Activated naive CD4-positive, alpha-beta T cell treated with anti-CD3 and anti-CD28 coated beads, Interleukin-2, amount 50 U/mL, for 24 hours (primary cell): ENCODE measurements around the gene COMMD4.
"Not testable (repeated sequence)": the region's sequence is repeated elsewhere in the genome, so short reads cannot be mapped to it uniquely, and the experiment has no call there.

Experiments used
- H3K27ac Mint-ChIP-seq: one replicate; pipeline ENCODE4 v1.8.0; 2021; ENCODE audit warnings: mild to moderate bottlenecking, mixed read lengths
- H3K27me3 Mint-ChIP-seq: one replicate; pipeline ENCODE4 v1.8.0; 2021; ENCODE audit warnings: mixed read lengths
- H3K36me3 Mint-ChIP-seq: one replicate; pipeline ENCODE4 v1.8.0; 2021; ENCODE audit warnings: mixed read lengths
- H3K4me1 Mint-ChIP-seq: one replicate; pipeline ENCODE4 v1.8.0; 2021; ENCODE audit warnings: mixed read lengths
- H3K4me3 Mint-ChIP-seq: one replicate; pipeline ENCODE4 v1.8.0; 2021; ENCODE audit warnings: mild to moderate bottlenecking, mixed read lengths
- H3K9me3 Mint-ChIP-seq: one replicate; pipeline ENCODE4 v1.8.0; 2021; ENCODE audit warnings: mixed read lengths

COMMD4 gene

DNA sequence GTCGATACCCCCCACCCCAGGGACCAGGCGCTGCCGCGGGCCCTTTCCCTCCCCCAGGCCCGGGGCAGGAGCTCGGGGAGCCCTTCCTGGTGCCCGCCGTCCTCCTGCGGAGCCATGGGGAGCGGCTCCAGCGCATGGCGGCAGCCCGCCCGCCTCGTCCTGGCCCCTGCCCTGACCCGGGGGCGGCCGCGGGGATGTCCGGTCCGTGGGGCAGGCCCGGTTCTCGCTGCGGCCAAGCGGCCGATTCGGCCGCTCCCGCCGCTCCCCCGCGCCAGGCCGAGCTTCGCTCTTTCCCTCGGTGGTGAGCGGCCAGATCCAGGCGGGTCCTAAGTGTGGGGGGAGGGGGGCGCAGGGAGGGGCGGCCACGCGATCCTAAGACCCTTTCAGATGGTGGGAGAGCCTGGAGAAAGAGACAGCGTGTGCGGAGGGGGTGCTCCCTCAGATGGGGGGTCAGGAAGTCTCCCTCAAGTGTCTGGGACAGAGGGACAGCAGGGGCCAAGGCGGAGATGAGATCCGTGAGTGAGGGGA is 12.2 kb downstream of the COMMD4 start:
- H3K4me1 Mint-ChIP-seq = peaks cover 36% of the 10 kb centered on the region
- H3K9me3 Mint-ChIP-seq = peaks cover 5% of the 10 kb centered on the region
- peak overlapping the region; percentile 44 for H3K4me3 Mint-ChIP-seq
- H3K36me3 Mint-ChIP-seq = peaks cover 4% of the 10 kb centered on the region
- no peaks in the 10 kb centered on the region for H3K27me3 Mint-ChIP-seq
- no peak overlapping the region for H3K27ac Mint-ChIP-seq

DNA sequence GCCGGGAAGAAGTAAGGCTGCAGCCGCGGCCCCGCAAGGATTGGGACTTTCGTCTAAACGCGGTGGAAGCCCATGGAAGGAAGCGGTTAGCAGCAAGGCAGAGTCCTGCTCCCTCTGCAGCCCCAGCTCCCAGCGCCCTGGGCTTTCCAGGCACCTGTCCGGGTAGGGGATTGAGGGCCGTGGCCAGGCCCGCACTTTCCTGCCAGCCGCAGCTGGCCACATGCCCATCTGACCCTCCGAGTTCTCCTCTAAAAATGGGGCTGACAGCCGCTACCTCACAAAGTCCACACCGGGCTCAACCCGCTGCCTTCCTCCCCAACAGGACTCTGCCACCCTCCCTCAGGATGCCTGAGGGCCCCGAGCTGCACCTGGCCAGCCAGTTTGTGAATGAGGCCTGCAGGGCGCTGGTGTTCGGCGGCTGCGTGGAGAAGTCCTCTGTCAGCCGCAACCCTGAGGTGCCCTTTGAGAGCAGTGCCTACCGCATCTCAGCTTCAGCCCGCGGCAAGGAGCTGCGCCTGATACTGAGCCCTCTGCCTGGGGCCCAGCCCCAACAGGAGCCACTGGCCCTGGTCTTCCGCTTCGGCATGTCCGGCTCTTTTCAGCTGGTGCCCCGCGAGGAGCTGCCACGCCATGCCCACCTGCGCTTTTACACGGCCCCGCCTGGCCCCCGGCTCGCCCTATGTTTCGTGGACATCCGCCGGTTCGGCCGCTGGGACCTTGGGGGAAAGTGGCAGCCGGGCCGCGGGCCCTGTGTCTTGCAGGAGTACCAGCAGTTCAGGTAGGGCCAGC is 12.9 kb downstream of the COMMD4 start:
- peaks cover 5% of the 10 kb centered on the region for H3K9me3 Mint-ChIP-seq
- H3K4me3 Mint-ChIP-seq = peak overlapping the region; percentile 73
- H3K4me1 Mint-ChIP-seq = peaks cover 36% of the 10 kb centered on the region
- H3K36me3 Mint-ChIP-seq = peaks cover 4% of the 10 kb centered on the region
- H3K27ac Mint-ChIP-seq = peak overlapping the region; percentile 30
- no peaks in the 10 kb centered on the region for H3K27me3 Mint-ChIP-seq

- H3K4me1 Mint-ChIP-seq = peaks cover 36% of the 10 kb centered on the region
- H3K36me3 Mint-ChIP-seq = not testable (repeated sequence)
These were observed 13.4 kb downstream of the COMMD4 start for GRCh38 chr15:75349351-75349669.

GRCh38 chr15:75349851-75350588 is 14.2 kb downstream of the COMMD4 start:
- Mint-ChIP-seq H3K36me3 (peaks cover 4% of the 10 kb centered on the region), H3K27me3 (no peaks in the 10 kb centered on the region), H3K9me3 (peaks cover 5% of the 10 kb centered on the region), H3K27ac (peak overlapping the region; percentile 83), H3K4me1 (peaks cover 36% of the 10 kb centered on the region), H3K4me3 (peak overlapping the region; percentile 61)

More at GRCh38 chr15:75349351-75349669, 13.4 kb downstream of the COMMD4 start:
- not testable (repeated sequence) for H3K27me3 Mint-ChIP-seq, H3K9me3 Mint-ChIP-seq, H3K4me3 Mint-ChIP-seq
- H3K27ac Mint-ChIP-seq = peak overlapping the region; percentile 83

- Mint-ChIP-seq H3K27ac (peak overlapping the region; percentile 12), H3K4me3 (no peak overlapping the region), H3K36me3 (peaks cover 4% of the 10 kb centered on the region), H3K4me1 (peaks cover 31% of the 10 kb centered on the region), H3K27me3 (no peaks in the 10 kb centered on the region), H3K9me3 (peaks cover 5% of the 10 kb centered on the region)
These were observed 14.9 kb downstream of the COMMD4 start for GRCh38 chr15:75350601-75351361.

DNA sequence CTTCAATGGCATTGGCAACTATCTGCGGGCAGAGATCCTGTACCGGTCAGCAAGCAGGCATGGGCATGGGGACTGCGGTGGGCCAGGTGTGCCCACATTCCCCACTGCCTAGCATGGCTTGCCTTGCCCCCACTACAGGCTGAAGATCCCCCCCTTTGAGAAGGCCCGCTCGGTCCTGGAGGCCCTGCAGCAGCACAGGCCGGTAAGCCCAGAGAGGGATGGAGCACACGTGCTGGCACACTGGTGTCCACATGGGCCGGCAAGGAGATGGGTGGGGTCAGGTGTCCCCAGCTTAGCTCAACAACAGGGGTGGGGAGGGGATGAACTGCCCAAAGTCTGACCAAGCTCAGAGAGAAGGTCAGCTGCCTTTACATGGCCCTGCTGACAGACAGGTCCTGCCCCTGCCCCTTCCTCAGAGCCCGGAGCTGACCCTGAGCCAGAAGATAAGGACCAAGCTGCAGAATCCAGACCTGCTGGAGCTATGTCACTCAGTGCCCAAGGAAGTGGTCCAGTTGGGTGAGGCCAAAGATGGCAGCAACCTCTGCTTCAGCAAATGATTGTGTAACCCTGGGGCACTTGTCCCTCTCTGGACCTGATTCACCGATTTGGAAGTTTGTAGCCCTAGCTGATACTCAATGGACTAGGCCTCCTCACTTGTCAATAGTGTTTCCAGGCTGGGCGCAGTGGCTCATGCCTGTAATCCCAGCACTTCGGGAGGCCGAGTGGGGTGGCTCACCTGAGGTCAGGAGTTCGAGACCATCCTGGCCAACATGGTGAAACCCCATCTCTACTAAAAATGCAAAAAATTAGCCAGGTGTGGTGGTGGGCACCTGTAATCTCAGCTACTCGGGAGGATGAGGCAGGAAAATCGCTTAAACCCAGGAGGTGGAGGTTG is 16.6 kb downstream of the COMMD4 start:
- Mint-ChIP-seq H3K27ac (no peak overlapping the region), H3K4me1 (peaks cover 23% of the 10 kb centered on the region), H3K9me3 (peaks cover 5% of the 10 kb centered on the region), H3K36me3 (peaks cover 4% of the 10 kb centered on the region), H3K27me3 (no peaks in the 10 kb centered on the region), H3K4me3 (no peak overlapping the region)

GRCh38 chr15:75353604-75354003 is 17.7 kb downstream of the COMMD4 start:
- H3K27ac Mint-ChIP-seq = no peak overlapping the region

GRCh38 chr15:75354454-75354853 is 18.6 kb downstream of the COMMD4 start:
- H3K36me3 Mint-ChIP-seq = peaks cover 4% of the 10 kb centered on the region
- no peak overlapping the region for H3K27ac Mint-ChIP-seq
- H3K4me1 Mint-ChIP-seq = peaks cover 17% of the 10 kb centered on the region

More at GRCh38 chr15:75353604-75354003, 17.7 kb downstream of the COMMD4 start:
- H3K27me3 Mint-ChIP-seq = no peaks in the 10 kb centered on the region
- H3K4me3 Mint-ChIP-seq = no peak overlapping the region
- H3K4me1 Mint-ChIP-seq = peaks cover 23% of the 10 kb centered on the region
- H3K36me3 Mint-ChIP-seq = peaks cover 4% of the 10 kb centered on the region
- peaks cover 5% of the 10 kb centered on the region for H3K9me3 Mint-ChIP-seq

DNA sequence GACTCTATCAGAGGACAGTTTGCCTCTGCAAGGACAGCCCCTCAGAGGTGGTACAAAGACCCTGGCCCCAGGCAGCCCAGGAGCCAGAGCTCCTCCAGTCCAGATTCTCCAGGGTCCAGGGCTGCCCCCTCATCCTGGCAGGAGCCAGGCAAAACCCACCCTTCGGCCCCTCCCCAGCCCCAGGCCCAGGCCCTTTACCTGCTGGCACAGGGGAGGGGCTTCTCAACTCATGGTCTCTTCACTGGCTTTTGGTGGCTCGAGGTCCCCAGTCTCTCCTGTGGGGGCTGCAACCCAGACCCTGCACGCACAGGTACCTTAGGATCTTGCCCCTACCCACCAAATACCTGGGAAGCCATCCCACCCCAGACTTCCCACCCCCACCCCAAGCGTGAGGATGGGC is 19.5 kb downstream of the COMMD4 start:
- H3K4me3 Mint-ChIP-seq = no peak overlapping the region
- no peak overlapping the region for H3K27ac Mint-ChIP-seq
- H3K9me3 Mint-ChIP-seq = no peaks in the 10 kb centered on the region
- no peaks in the 10 kb centered on the region for H3K27me3 Mint-ChIP-seq
- H3K36me3 Mint-ChIP-seq = no peaks in the 10 kb centered on the region
- H3K4me1 Mint-ChIP-seq = peaks cover 8% of the 10 kb centered on the region

More at GRCh38 chr15:75354454-75354853, 18.6 kb downstream of the COMMD4 start:
- peaks cover 5% of the 10 kb centered on the region for H3K9me3 Mint-ChIP-seq
- no peak overlapping the region for H3K4me3 Mint-ChIP-seq
- H3K27me3 Mint-ChIP-seq = no peaks in the 10 kb centered on the region

DNA sequence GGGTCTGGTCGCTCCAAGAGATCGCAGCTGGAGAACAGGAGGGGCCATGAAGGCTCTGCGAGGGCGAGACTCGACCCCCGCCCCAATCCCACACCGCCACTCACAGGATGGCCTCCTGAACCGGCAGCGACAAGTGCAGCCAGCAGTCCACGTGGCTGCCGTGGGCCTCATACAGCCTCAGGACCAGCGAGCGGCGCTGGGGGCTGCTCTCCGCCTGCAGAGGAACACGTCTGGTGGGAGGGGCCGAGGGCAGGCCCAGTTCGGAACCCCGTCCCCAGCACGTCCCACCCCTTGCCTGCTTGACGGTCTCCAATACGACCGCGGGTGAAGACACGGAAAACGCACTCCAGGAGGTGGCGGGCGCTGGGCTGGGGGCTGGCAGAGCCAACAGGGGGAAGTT is 20.1 kb downstream of the COMMD4 start:
- Mint-ChIP-seq H3K4me1 (peaks cover 1% of the 10 kb centered on the region), H3K36me3 (no peaks in the 10 kb centered on the region), H3K27ac (no peak overlapping the region), H3K27me3 (no peaks in the 10 kb centered on the region), H3K9me3 (no peaks in the 10 kb centered on the region), H3K4me3 (no peak overlapping the region)

- H3K4me1 Mint-ChIP-seq = no peaks in the 10 kb centered on the region
- no peaks in the 10 kb centered on the region for H3K27me3 Mint-ChIP-seq
- H3K9me3 Mint-ChIP-seq = no peaks in the 10 kb centered on the region
- no peak overlapping the region for H3K27ac Mint-ChIP-seq
- H3K4me3 Mint-ChIP-seq = no peak overlapping the region
- peaks cover 2% of the 10 kb centered on the region for H3K36me3 Mint-ChIP-seq
These were observed 20.7 kb downstream of the COMMD4 start for GRCh38 chr15:75356517-75356916.

- Mint-ChIP-seq H3K4me3 (no peak overlapping the region), H3K9me3 (no peaks in the 10 kb centered on the region), H3K27ac (no peak overlapping the region), H3K4me1 (no peaks in the 10 kb centered on the region), H3K27me3 (no peaks in the 10 kb centered on the region), H3K36me3 (peaks cover 2% of the 10 kb centered on the region)
These were observed 22.3 kb downstream of the COMMD4 start for GRCh38 chr15:75357976-75358673.

- no peaks in the 10 kb centered on the region for H3K4me1 Mint-ChIP-seq
- peaks cover 2% of the 10 kb centered on the region for H3K36me3 Mint-ChIP-seq
- H3K4me3 Mint-ChIP-seq = no peak overlapping the region
- H3K27me3 Mint-ChIP-seq = no peaks in the 10 kb centered on the region
- H3K9me3 Mint-ChIP-seq = no peaks in the 10 kb centered on the region
- no peak overlapping the region for H3K27ac Mint-ChIP-seq
These were observed 23.1 kb downstream of the COMMD4 start for GRCh38 chr15:75358771-75359536.
